Mesendoderm (in vitro differentiated cells): ENCODE measurements around the gene MAP6.
A peak's percentile ranks its signal among the peaks of the same experiment; 100 is the strongest.

Experiments
- DNase-seq: peaks from one replicate; pipeline ENCODE4 v3.0.0; 2013
- H2AK5ac ChIP-seq: 2 replicates; pipeline ENCODE4 v1.6.1; 2013; ENCODE audit warnings: low read length, inconsistent platforms
- H2BK120ac ChIP-seq: 2 replicates; pipeline ENCODE4 v1.6.1; 2013; ENCODE audit warnings: low read depth, mild to moderate bottlenecking, low read length, moderate library complexity, mixed read lengths
- H2BK15ac ChIP-seq: replicated peaks from 2 replicates; pipeline ENCODE4 v1.6.1; 2013; ENCODE audit warnings: low read depth, mild to moderate bottlenecking, moderate library complexity
- H2BK5ac ChIP-seq: 2 replicates; pipeline ENCODE4 v1.6.1; 2013; ENCODE audit warnings: low read length, inconsistent platforms
- H3K18ac ChIP-seq: 2 replicates; pipeline ENCODE4 v1.6.1; 2013; ENCODE audit warnings: mild to moderate bottlenecking, low read length, mixed read lengths
- H3K23ac ChIP-seq: one replicate; pipeline ENCODE4 v1.6.1; 2013; ENCODE audit warnings: low read length
- H3K27ac ChIP-seq: 2 replicates; pipeline ENCODE4 v1.5.1; 2013; ENCODE audit warnings: low read depth, mild to moderate bottlenecking, inconsistent platforms, low read length, moderate library complexity
- H3K27me3 ChIP-seq: 2 replicates; pipeline ENCODE4 v1.6.1; 2013; ENCODE audit warnings: low read length, control low read depth, mild to moderate bottlenecking, inconsistent platforms; ENCODE audit not compliant: insufficient read depth, poor library complexity
- H3K36me3 ChIP-seq: 2 replicates; pipeline ENCODE4 v1.6.1; 2013; ENCODE audit warnings: low read length, inconsistent platforms; ENCODE audit not compliant: control insufficient read depth, insufficient read depth
- H3K4ac ChIP-seq: one replicate; pipeline ENCODE4 v1.6.1; 2013; ENCODE audit warnings: low read depth, mild to moderate bottlenecking, low read length, moderate library complexity
- H3K4me1 ChIP-seq: 2 replicates; pipeline ENCODE4 v1.6.1; 2013; ENCODE audit warnings: low read depth, low read length, inconsistent platforms; ENCODE audit not compliant: control insufficient read depth
- H3K4me2 ChIP-seq: 2 replicates; pipeline ENCODE4 v1.6.1; 2013; ENCODE audit warnings: low read length
- H3K4me3 ChIP-seq: 2 replicates; pipeline ENCODE4 v1.5.1; 2013; ENCODE audit warnings: mild to moderate bottlenecking, low read length
- H3K56ac ChIP-seq: one replicate; pipeline ENCODE4 v1.6.1; 2013; ENCODE audit warnings: low read length
- H3K79me1 ChIP-seq: 2 replicates; pipeline ENCODE4 v1.6.1; 2013; ENCODE audit warnings: low read length, inconsistent platforms
- H3K79me2 ChIP-seq: 2 replicates; pipeline ENCODE4 v1.6.1; 2013; ENCODE audit warnings: mild to moderate bottlenecking, low read length; ENCODE audit not compliant: control insufficient read depth, insufficient read depth
- H3K9ac ChIP-seq: 2 replicates; pipeline ENCODE4 v1.6.1; 2013; ENCODE audit warnings: low read length, inconsistent platforms
- H4K5ac ChIP-seq: one replicate; pipeline ENCODE4 v1.6.1; 2013; ENCODE audit warnings: low read length
- H4K8ac ChIP-seq: one replicate; pipeline ENCODE4 v1.6.1; 2013; ENCODE audit warnings: low read depth, mild to moderate bottlenecking, control low read depth, low read length, moderate library complexity
- WGBS: extraction: QIAGEN DNeasy Blood & Tissue Kit; methylation state at CpG from one replicate; pipeline ENCODE4 v1.1.7; 2013; ENCODE audit warnings: low lambda C conversion rate, missing lambda C conversion rate; ENCODE audit not compliant: insufficient coverage; ENCODE audit errors: extremely low coverage; 5-methylcytosine and 5-hydroxymethylcytosine counted together

The MAP6 gene

DNA sequence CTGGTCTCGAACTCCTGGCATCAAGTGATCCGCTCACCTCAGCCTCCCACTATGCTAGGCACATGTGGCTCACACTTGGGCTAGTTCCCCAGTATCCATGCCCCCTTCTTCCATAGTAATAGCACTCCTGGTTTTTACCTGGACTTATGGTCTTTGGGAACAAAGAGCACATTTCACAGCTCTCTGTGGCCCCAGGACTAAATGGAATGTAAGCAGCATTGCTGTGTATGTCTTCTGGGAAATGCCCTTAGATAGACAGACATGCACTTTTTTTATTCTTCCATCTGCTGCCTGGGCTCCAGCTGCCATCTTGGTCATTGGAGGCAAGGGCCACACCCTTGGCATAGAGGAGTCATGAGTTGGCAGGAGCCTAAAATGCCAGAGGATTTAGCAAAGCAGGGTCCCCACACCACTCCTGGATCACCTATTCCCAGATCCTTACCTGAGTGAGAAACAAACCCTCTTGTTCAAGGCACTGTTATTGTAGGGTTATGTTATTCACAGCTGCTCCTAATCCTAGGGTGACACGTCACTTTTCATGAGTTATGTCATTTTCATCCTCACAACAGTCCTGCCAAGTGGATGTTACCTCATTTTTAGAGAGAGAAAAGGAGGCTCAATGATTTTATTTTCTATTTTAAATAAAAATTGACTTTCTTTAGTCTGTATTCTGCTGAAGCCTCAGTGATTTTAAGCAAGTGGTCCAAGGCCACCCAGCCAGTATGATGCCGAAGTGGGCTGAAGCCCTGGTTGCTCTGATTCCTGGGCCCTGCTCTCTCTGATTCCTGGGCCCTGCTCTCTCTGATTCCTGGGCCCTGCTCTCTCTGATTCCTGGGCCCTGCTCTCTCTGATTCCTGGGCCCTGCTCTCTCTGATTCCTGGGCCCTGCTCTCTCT lies 127.4 kb downstream of the MAP6 start:
- Histone ChIP-seq H3K4me1 (peaks cover 3% of the 10 kb centered on the region), H3K9ac (no peak overlapping the region), H2BK120ac (no peak overlapping the region), H3K36me3 (no peaks in the 10 kb centered on the region), H3K4me2 (no peak overlapping the region), H3K4ac (no peak overlapping the region), H2AK5ac (no peak overlapping the region), H3K4me3 (no peak overlapping the region), H2BK5ac (no peak overlapping the region), H3K27me3 (no peaks in the 10 kb centered on the region), H4K8ac (no peak overlapping the region), H3K18ac (no peak overlapping the region), H3K56ac (no peak overlapping the region), H4K5ac (no peak overlapping the region), H3K79me2 (no peaks in the 10 kb centered on the region), H3K23ac (no peak overlapping the region), H3K27ac (no peak overlapping the region), H3K79me1 (no peaks in the 10 kb centered on the region), H2BK15ac (no peak overlapping the region)
- no peak for DNase-seq
- WGBS = no CpG with 5 or more reads among the region's 4 CpGs

DNA sequence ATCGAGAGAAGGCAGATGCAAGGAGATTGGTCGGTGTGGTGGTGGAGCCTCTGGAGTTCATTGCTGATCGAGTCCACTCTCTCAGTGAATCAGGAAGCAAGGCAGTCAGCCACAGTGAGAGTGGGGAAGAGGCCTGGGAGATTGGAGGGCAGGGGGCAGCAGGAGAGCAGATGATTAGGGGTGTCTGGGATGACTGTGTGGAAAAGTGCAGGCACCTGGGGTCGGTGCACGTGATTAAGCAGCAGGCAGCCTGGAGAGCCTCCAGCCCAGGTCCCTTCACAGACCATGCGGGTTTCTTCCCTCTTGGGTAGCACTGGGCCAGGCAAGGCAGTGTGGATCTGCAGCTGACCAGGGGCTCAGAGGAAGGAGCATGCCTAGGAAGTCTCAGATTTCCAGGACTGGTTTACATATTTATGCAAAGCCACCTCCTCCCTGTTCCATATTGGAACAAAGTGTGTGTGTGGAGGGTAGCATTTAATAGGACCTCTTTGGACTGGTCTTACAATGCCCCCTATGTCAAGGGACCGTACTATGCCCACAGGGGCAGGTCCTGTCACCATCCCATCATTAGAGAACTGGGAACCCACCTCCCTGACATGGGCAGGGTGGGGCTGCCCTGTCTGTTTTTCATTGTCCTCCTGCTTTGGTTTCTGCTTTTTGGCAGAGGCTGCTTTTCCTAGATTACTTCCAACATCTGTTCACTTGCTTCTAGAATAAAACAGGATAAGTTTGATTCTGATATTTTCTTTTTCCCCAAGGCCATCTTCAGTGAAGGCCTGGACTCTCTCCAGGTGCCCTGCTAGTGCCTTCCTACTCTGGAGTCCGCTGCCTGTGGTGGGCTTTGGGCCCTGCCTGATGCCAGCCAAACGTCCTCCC lies 129.1 kb downstream of the MAP6 start:
- no peak overlapping the region for H2BK120ac ChIP-seq
- DNase-seq = no peak
- no peaks in the 10 kb centered on the region for H3K79me1 ChIP-seq
- H3K27me3 ChIP-seq = no peaks in the 10 kb centered on the region
- no peak overlapping the region for H3K4me3 ChIP-seq
- no peak overlapping the region for H2AK5ac ChIP-seq
- WGBS = no CpG with 5 or more reads among the region's 9 CpGs
- H3K79me2 ChIP-seq = no peaks in the 10 kb centered on the region
- H3K4me2 ChIP-seq = no peak overlapping the region
- H2BK5ac ChIP-seq = no peak overlapping the region
- H3K23ac ChIP-seq = no peak overlapping the region
- no peak overlapping the region for H4K5ac ChIP-seq
- no peak overlapping the region for H4K8ac ChIP-seq
- no peak overlapping the region for H2BK15ac ChIP-seq
- no peak overlapping the region for H3K9ac ChIP-seq
- no peak overlapping the region for H3K27ac ChIP-seq
- H3K18ac ChIP-seq = no peak overlapping the region
- no peaks in the 10 kb centered on the region for H3K36me3 ChIP-seq
- peaks cover 3% of the 10 kb centered on the region for H3K4me1 ChIP-seq
- no peak overlapping the region for H3K56ac ChIP-seq
- no peak overlapping the region for H3K4ac ChIP-seq

DNA sequence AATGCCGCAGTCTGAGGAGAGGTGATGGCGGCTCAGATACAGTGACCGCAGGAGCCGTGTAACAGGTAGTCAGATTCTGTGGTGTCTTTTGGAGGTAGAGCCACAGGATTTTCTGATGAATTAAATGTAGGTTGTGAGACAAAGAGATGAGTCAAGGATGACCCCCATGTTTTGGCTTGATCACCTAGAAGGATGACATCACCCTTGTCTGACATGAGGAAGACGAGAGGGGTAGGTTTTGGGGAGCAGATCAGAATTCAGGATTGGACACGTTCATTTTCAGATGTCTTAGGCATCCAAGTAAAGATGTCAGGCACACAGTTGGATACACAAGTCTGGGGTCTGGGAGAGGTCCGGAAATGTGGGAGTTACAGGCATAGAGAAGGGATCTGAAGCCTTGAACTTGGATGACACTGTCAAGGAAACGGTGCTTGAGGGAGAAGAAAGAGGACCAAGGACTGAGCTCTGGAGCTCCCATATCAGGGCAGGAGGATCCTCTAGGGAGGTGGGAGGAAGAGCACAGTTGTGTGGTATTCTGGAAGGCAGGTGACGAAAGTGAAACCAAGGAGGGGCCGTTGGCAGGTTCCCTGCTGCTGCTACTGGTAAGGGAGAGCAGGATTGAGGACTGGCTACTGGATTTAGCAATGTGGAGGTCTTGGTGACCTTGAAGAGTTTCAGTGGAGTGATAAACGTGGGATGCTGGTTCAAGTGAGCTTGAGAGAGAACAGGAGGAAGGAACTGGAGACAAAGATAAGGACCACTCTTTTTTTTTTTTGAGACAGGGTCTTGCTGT lies 130.5 kb downstream of the MAP6 start:
- Histone ChIP-seq H3K23ac (no peak overlapping the region), H3K27ac (no peak overlapping the region), H3K4me2 (no peak overlapping the region), H3K36me3 (no peaks in the 10 kb centered on the region), H3K27me3 (no peaks in the 10 kb centered on the region), H3K4me1 (peaks cover 3% of the 10 kb centered on the region), H3K79me1 (no peaks in the 10 kb centered on the region), H3K9ac (no peak overlapping the region), H4K5ac (no peak overlapping the region), H2BK5ac (no peak overlapping the region), H3K4me3 (no peak overlapping the region), H3K18ac (no peak overlapping the region), H2BK15ac (no peak overlapping the region), H4K8ac (no peak overlapping the region), H2AK5ac (no peak overlapping the region), H3K79me2 (no peaks in the 10 kb centered on the region), H3K56ac (no peak overlapping the region), H2BK120ac (no peak overlapping the region), H3K4ac (no peak overlapping the region)
- no CpG with 5 or more reads among the region's 11 CpGs for WGBS
- no peak for DNase-seq

DNA sequence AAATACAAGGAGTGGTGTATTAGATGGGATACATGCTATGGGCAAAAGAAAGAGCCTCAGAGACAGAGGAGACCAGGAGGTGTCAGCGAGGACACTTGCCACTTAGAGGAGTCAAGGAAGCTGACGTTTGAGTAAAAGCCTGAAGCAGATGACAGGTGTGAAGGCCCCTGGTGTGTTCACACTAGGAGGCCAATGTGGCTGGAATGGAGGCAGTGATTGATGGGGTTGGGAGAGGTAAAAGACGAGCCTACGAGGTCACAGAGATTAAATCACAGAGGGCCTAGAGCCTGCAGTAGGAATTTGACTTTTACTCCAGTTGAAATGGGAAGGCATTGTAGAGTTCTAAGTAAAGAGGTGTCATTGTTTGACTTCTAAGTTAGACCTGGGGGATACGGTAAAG lies 131.1 kb downstream of the MAP6 start:
- WGBS = no CpG with 5 or more reads among the region's 5 CpGs
- no peaks in the 10 kb centered on the region for H3K79me2 ChIP-seq

More for the DNA sequence above, 131.1 kb downstream of the MAP6 start:
- Histone ChIP-seq H3K4ac (no peak overlapping the region), H3K79me1 (no peaks in the 10 kb centered on the region), H2BK15ac (no peak overlapping the region), H3K23ac (no peak overlapping the region), H3K18ac (no peak overlapping the region), H2BK120ac (no peak overlapping the region), H4K8ac (no peak overlapping the region), H3K27me3 (no peaks in the 10 kb centered on the region), H2AK5ac (no peak overlapping the region), H3K36me3 (no peaks in the 10 kb centered on the region), H3K4me3 (no peak overlapping the region), H2BK5ac (no peak overlapping the region), H3K27ac (no peak overlapping the region), H3K9ac (no peak overlapping the region), H3K4me1 (peaks cover 3% of the 10 kb centered on the region), H3K56ac (no peak overlapping the region), H3K4me2 (no peak overlapping the region), H4K5ac (no peak overlapping the region)
- DNase-seq = peak; percentile 83
